ENCODE results near the gene L3MBTL3.

- no peak for TF ChIP-seq REST (IDR thresholded peaks at IDR 0.05; ENCODE audit: insufficient read depth in 1 of 2, low read depth in 2 of 2, low read length in 2 of 2)
- TF ChIP-seq POLR2AphosphoS5 (IDR thresholded peaks at IDR 0.05; ENCODE audit: low read depth, low read length), result no peak
- no peak for TF ChIP-seq TAF1 (IDR thresholded peaks at IDR 0.05; ENCODE audit: borderline replicate concordance, insufficient read depth, low read length)
- no peak for TF ChIP-seq SIN3A (IDR thresholded peaks at IDR 0.05; ENCODE audit: borderline replicate concordance, insufficient read depth, low read length)
- no peak for TF ChIP-seq FOXP2 (optimal IDR thresholded peaks at IDR 0.05; ENCODE audit: borderline replicate concordance, extremely low read depth, extremely low read length, insufficient read depth)
Measured at GRCh38 chr6:130182466-130182865, 164.1 kb downstream of the L3MBTL3 start.
